Ascending aorta (tissue), 2 donors: Measurements from ENCODE around the gene ATP6V0E2. TPM values are rescaled to one million over a fixed set of nuclear protein-coding genes. Genes with fewer than 3 reads are reported as not detected.

Experiments used
- DNase-seq, 2 donors: peaks; one replicate each; pipeline ENCODE4 v3.0.0-alpha.2; 2019; ENCODE audit warnings: low spot score in 2 of 2
- H3K27ac ChIP-seq, 2 donors: fragments of 200-600 bp; sonication (generic); one replicate each; pipeline ENCODE4 v1.5.1; 2016 to 2017; ENCODE audit warnings: mild to moderate bottlenecking in 1 of 2
- H3K27me3 ChIP-seq: fragments of 200-600 bp; sonication (generic); one replicate; pipeline ENCODE4 v1.5.1; 2017
- H3K36me3 ChIP-seq, 2 donors: fragments of 200-600 bp; sonication (generic); one replicate each; pipeline ENCODE4 v1.5.1; 2016
- H3K4me1 ChIP-seq, 2 donors: fragments of 200-600 bp; sonication (generic); one replicate each; pipeline ENCODE4 v1.5.1; 2016 to 2017; ENCODE audit warnings: mild to moderate bottlenecking in 1 of 2
- H3K4me3 ChIP-seq, 2 donors: fragments of 200-600 bp; sonication (generic); one replicate each; pipeline ENCODE4 v1.5.1; 2016 to 2017; ENCODE audit warnings: mild to moderate bottlenecking in 1 of 2
- H3K9me3 ChIP-seq, 2 donors: fragments of 200-600 bp; sonication (generic); one replicate each; pipeline ENCODE4 v1.5.1; 2016
- intact Hi-C: fragments of 100-400 bp; cut with DNase I; formaldehyde crosslinking; loops from one replicate; pipeline ENCODE4 v1.15.1; 2023
- total RNA-seq: library from RNA; depleted of rRNA; stranded (reverse); fragments of >200 nt; gene quantifications from one replicate; pipeline ENCODE4 v1.1.0, GENCODE V29; 2016
- TF ChIP-seq, protein P1 (sequence below), 3 experiments: fragments of 200-600 bp in 2 of 3; fragments of 450-650 bp in 1 of 3; sonication (generic) in 2 of 3; IDR thresholded peaks; one replicate each; pipeline ENCODE4 v1.5.1; 2016 to 2019; ENCODE audit warnings: antibody characterized with exemption in 3 of 3, mild to moderate bottlenecking in 1 of 3, moderate library complexity in 1 of 3

ATP6V0E2 gene
- total RNA-seq, 1 donor from 2014 or later: 29.5 TPM

DNA sequence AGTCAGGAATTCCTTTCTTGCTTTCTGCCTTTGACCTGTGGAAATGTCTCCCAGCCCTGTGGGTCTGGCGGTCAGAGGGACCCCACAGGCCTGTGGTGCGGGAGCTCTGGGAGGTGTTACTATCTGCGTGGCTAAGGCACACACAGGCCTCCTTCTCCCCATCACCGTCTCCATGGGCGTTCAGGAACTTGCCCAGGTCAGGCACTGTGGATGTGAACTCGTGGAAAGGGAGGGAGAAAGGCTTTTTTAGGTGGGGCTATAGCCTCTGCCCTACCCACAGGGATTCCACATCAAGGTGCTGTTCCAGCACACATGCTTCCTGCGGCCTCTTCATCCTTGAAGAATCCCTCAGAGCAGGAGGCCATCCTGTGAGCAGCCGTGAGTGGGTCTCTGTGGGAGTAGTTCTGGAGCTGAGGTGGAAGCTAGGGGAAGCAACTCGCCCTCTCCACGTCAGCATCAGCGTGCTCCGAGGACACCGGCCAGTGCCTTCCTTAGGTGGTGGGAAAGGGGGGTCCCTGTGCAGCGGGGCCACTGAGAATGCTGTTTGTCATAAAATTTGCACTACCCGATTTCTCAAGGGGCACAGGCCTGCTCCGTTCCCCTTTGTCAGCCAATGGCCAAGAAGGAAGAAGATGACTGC lies 7.5 kb upstream of the ATP6V0E2 start:
- Histone ChIP-seq H3K4me1 (no peaks in the 10 kb centered on the region), H3K27ac (no peak overlapping the region), H3K36me3 (peaks cover 32 to 58% of the 10 kb centered on the region in 2 donors), H3K9me3 (no peaks in the 10 kb centered on the region), H3K4me3 (no peak overlapping the region), H3K27me3 (no peaks in the 10 kb centered on the region)
- intact Hi-C loops: no loop called here
- TF ChIP-seq, protein P1, sequence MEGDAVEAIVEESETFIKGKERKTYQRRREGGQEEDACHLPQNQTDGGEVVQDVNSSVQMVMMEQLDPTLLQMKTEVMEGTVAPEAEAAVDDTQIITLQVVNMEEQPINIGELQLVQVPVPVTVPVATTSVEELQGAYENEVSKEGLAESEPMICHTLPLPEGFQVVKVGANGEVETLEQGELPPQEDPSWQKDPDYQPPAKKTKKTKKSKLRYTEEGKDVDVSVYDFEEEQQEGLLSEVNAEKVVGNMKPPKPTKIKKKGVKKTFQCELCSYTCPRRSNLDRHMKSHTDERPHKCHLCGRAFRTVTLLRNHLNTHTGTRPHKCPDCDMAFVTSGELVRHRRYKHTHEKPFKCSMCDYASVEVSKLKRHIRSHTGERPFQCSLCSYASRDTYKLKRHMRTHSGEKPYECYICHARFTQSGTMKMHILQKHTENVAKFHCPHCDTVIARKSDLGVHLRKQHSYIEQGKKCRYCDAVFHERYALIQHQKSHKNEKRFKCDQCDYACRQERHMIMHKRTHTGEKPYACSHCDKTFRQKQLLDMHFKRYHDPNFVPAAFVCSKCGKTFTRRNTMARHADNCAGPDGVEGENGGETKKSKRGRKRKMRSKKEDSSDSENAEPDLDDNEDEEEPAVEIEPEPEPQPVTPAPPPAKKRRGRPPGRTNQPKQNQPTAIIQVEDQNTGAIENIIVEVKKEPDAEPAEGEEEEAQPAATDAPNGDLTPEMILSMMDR (IDR thresholded peaks at IDR 0.05): no peak
- no peak for DNase-seq

DNA sequence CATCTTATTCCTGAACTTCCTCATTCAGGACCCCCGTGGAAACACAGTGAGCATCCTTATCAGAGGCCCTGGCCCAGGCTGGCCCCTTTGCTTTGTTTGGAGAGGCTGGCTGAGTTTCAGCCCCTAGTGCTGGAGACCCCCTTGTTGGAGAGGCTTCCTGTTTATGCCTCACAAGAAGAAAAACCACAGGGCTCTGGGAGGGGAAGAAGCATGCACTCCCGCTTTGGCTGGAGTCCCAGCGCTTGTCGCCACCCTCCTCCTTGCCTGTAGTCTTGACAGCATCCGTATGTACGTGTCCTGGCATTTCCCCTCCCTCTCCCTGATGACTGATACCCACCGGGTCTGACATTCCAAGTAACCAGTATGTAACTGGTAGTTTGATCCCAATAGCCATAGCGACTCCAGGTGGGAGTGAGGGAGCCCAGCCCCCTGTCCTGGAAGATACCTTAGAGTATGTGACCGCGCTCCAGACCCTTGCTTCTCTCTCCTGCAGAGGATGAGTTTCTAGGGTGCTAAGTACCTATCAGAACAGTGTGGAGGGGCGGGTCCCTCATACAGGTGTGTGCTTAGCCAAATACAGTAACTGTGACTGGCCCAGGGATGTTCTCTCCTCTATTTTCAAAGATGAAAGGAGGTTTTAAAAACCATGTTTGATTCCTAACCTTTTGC lies 6.9 kb upstream of the ATP6V0E2 start:
- no peaks in the 10 kb centered on the region for H3K27me3 ChIP-seq
- H3K9me3 ChIP-seq: no peaks in the 10 kb centered on the region
- no peak overlapping the region for H3K4me3 ChIP-seq
- TF ChIP-seq, protein P1 (IDR thresholded peaks at IDR 0.05): no peak
- no peak for DNase-seq
- intact Hi-C loops: no loop called here
- H3K36me3 ChIP-seq: peaks cover 25 to 51% of the 10 kb centered on the region in 2 donors
- H3K4me1 ChIP-seq: no peaks in the 10 kb centered on the region
- H3K27ac ChIP-seq: no peak overlapping the region

DNA sequence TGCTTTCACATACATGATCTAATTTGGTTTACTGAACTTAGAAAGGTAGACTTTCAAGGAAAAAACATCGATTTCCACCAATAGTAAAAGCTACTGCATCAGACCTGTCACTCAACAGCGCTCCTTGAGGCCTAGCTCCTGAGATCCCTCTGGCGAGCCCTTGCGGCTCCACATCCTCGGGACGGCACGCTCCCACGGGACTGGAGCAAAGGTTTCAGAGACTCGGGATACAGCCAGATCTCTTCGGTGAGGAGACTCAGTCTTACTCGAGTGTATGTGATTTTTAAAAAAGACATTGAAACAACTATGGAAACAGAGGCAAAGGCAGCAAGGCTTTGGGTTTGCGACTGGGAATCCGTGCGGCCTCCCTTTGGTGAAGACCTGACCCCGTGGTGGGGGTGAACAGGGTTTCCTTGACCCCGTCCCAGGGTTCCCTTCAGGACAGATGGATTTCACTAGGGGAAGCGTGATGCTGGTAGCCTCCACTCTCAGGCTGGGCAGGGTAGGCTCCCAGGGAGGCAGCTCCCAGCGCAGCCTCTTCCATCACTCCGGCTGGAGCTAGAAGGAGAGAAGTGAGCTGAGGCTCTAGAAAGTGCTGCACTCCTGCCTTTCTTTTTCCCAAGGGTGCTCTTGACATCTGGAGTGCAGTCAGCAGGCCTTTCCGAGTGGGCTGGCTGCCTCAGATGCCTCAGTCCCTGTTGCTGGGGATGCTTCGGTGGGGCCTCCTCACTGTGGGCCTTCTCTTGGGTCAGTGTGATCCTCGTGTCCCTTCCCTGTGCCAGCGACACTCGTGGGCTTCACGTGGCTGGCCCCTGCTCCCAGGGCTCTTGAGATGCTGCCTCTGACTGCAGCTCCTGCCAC lies 5.8 kb upstream of the ATP6V0E2 start:
- Histone ChIP-seq H3K4me1 (peaks cover 2 to 4% of the 10 kb centered on the region in 2 donors), H3K27me3 (no peaks in the 10 kb centered on the region), H3K4me3 (no peak overlapping the region), H3K36me3 (peaks cover 15 to 40% of the 10 kb centered on the region in 2 donors), H3K9me3 (no peaks in the 10 kb centered on the region), H3K27ac (no peak overlapping the region)
- DNase-seq: no peak
- TF ChIP-seq, protein P1 (IDR thresholded peaks at IDR 0.05): no peak
- intact Hi-C loops: no loop called here

DNA sequence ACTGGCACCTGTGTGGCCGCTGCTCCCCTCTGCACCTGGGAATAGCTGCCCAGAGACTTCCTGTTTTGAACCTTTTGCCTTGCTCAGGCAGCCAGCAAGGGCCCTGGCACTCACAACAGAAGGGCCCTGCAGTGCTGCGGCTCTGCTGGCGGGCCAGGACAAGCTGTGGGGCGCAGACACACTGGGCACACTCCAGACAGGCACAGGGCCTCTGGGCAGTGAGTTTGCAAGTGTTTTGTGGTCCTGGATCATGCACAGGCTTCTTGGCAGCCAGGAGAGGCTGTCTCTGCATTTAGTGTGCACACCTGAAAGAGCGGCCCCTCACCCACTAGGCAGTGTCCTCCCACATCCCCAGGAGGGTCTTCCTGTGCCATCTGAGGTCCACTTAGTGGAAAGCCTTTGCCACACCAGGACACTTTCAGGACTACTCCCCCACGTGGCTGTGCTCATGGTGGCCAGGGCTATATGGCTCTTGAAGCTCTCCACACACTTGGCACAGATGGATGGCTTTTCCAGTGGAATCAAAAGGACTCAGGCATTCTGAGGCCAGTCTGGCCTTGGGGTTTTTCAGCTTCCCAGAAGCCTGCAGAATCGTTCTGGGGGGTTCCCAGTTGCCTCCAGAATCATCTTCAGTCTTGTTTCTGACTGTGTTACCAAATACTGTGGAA lies 5.0 kb upstream of the ATP6V0E2 start:
- H3K4me3 ChIP-seq: no peak overlapping the region
- no peak overlapping the region for H3K27ac ChIP-seq
- no peak for DNase-seq
- TF ChIP-seq, protein P1 (IDR thresholded peaks at IDR 0.05): no peak
- H3K4me1 ChIP-seq: peaks cover 2 to 4% of the 10 kb centered on the region in 2 donors
- peaks cover 9 to 33% of the 10 kb centered on the region in 2 donors for H3K36me3 ChIP-seq
- no peaks in the 10 kb centered on the region for H3K27me3 ChIP-seq
- H3K9me3 ChIP-seq: no peaks in the 10 kb centered on the region
- intact Hi-C loops: no loop called here

DNA sequence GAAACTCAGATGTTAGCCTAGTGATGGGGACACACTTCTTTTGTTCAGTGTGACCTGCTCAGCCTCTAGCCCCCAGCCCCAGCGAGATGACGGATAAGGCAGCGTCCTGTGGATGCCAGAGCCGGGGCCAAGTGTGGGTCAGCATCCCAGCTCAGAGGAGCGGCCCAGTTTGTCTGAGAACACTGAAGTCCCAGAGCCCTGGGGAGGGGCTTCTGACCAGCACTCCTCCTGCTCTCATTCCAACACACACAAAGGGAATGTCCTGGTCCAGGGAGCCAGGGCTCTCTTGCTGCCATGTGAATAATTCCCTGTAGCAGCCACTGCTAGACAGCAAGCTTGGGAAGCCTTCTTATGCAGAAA lies 4.5 kb upstream of the ATP6V0E2 start:
- H3K4me3 ChIP-seq: no peak overlapping the region
- H3K4me1 ChIP-seq: peaks cover 5 to 8% of the 10 kb centered on the region in 2 donors
- H3K9me3 ChIP-seq: no peaks in the 10 kb centered on the region
- no peak overlapping the region for H3K27ac ChIP-seq
- no peaks in the 10 kb centered on the region for H3K27me3 ChIP-seq
- intact Hi-C loops: no loop called here
- no peak for DNase-seq
- TF ChIP-seq, protein P1 (IDR thresholded peaks at IDR 0.05): no peak
- H3K36me3 ChIP-seq: peaks cover 4 to 28% of the 10 kb centered on the region in 2 donors
